ENCODE measurements around the gene ADCY7.

DNA sequence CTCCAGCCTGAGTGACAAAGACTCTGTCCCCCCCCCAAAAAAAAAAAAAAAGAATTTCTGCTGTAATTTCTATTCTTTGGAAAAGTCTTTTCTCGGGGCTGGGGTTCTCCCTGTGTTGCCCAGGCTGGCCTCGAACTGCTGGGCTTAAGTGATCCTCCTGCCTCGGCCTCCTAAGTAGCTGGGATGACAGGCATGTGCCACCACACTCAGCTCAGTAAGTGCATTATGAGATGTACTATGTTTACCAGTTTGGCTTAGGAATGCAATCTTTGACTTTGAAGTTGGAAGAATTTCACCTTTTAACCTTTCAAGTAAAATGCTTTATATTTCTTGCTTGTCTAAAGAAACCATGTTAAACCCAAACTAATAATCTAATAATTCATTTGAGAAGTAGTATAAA, 28.0 kb upstream of the ADCY7 start:
- TF ChIP-seq, protein P1, sequence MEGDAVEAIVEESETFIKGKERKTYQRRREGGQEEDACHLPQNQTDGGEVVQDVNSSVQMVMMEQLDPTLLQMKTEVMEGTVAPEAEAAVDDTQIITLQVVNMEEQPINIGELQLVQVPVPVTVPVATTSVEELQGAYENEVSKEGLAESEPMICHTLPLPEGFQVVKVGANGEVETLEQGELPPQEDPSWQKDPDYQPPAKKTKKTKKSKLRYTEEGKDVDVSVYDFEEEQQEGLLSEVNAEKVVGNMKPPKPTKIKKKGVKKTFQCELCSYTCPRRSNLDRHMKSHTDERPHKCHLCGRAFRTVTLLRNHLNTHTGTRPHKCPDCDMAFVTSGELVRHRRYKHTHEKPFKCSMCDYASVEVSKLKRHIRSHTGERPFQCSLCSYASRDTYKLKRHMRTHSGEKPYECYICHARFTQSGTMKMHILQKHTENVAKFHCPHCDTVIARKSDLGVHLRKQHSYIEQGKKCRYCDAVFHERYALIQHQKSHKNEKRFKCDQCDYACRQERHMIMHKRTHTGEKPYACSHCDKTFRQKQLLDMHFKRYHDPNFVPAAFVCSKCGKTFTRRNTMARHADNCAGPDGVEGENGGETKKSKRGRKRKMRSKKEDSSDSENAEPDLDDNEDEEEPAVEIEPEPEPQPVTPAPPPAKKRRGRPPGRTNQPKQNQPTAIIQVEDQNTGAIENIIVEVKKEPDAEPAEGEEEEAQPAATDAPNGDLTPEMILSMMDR (conservative IDR thresholded peaks at IDR 0.05): no peak
- no peak for TF ChIP-seq ZFX (IDR thresholded peaks at IDR 0.05)

All from C4-2B (cell line).